ENCODE results near the gene MYO3A.

MYO3A gene

DNA sequence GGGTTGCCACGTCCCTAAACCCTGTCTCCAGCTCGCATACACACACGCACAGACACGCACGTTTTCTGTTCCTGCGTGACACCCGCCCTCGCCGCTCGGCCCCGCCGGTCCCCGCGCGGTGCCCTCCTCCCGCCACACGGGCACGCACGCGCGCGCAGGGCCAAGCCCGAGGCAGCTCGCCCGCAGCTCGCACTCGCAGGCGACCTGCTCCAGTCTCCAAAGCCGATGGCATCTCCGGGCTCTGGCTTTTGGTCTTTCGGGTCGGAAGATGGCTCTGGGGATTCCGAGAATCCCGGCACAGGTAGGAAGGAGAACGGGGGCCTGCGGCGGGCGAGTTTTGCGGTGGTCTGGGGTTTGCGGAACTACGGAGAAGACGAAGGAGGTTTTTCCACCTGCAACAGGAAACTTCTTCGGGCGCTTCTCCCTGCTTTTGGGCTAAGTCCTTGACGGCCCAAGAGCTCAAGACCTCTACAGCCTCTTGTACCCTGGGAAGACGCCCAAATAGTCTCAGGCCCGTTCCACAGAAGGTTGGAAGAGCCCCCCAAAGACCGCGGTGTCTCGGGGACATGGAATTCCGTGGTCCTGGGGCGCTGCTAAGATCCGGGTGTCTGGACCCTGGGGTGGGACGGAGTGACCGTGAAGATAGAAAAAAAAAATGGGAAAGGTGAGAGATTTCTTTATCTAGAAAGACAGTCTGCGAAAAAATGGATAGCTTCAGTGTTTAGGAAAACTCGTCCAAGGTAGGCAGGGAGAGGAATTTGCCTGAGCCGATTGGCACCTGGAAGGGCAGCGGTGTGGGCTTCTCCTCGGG lies 282.8 kb downstream of the MYO3A start, which contains the start of gene GAD2:
Gene GAD2, plus strand, starts transcription at position 190 of the 811 bp plus-strand sequence. Its CDS starts 36 bp downstream, at position 226.
- intact Hi-C loops (cut with DNase I; ENCODE audit: low total_unique reads): no loop called here

DNA sequence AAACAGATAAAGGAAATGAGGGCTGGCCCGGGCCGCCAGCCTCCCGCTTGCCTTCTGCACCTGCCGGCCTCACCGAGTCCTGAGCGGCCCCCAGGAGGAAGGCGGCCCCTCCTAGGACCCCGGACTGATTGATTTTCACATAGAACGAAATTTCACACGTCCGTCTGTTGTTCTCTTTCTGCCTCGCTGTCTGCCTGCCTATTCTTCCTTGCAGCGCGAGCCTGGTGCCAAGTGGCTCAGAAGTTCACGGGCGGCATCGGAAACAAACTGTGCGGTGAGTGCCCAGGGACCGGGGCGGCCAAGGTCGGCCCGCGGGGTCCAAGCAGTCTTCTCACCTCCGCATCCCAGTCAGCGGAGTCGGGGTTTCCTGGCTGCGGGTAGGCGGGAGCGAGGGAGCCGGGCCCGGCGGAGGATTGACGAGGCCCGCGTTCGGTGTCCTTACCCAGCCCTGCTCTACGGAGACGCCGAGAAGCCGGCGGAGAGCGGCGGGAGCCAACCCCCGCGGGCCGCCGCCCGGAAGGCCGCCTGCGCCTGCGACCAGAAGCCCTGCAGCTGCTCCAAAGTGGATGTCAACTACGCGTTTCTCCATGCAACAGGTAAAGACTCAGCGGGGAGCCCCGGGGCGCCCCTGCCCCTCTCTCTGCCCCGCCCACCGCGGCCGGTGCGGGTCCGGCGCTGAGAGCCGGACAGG lies 283.5 kb downstream of the MYO3A start:
- DNase-seq: no peak
- H3K27ac ChIP-seq: no peak overlapping the region
- TF ChIP-seq, protein P1, sequence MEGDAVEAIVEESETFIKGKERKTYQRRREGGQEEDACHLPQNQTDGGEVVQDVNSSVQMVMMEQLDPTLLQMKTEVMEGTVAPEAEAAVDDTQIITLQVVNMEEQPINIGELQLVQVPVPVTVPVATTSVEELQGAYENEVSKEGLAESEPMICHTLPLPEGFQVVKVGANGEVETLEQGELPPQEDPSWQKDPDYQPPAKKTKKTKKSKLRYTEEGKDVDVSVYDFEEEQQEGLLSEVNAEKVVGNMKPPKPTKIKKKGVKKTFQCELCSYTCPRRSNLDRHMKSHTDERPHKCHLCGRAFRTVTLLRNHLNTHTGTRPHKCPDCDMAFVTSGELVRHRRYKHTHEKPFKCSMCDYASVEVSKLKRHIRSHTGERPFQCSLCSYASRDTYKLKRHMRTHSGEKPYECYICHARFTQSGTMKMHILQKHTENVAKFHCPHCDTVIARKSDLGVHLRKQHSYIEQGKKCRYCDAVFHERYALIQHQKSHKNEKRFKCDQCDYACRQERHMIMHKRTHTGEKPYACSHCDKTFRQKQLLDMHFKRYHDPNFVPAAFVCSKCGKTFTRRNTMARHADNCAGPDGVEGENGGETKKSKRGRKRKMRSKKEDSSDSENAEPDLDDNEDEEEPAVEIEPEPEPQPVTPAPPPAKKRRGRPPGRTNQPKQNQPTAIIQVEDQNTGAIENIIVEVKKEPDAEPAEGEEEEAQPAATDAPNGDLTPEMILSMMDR (IDR thresholded peaks at IDR 0.05): no peak
- H3K4me1 ChIP-seq: peaks cover 0 to 40% (median 34%) of the 10 kb centered on the region in 4 donors
- H3K36me3 ChIP-seq: no peaks in the 10 kb centered on the region
- H3K9me3 ChIP-seq: no peaks in the 10 kb centered on the region
- peaks cover 0 to 97% of the 10 kb centered on the region in 2 donors for H3K27me3 ChIP-seq
- peak overlapping the region in 1 of 2 donors; percentile 29 for H3K4me3 ChIP-seq
- intact Hi-C loops (cut with DNase I; ENCODE audit: low total_unique reads): no loop called here

More for the DNA sequence above, 282.8 kb downstream of the MYO3A start, which contains the start of gene GAD2:
- Histone ChIP-seq H3K27me3 (peaks cover 0 to 99% of the 10 kb centered on the region in 2 donors), H3K9me3 (no peaks in the 10 kb centered on the region), H3K4me3 (peak within 1 kb of the TSS; percentile 17 to 36), H3K4me1 (peaks cover 0 to 40% (median 34%) of the 10 kb centered on the region in 4 donors), H3K36me3 (no peaks in the 10 kb centered on the region), H3K27ac (no peak within 1 kb of the TSS)
- TF ChIP-seq, protein P1 (IDR thresholded peaks at IDR 0.05): no peak
- no peak for DNase-seq

DNA sequence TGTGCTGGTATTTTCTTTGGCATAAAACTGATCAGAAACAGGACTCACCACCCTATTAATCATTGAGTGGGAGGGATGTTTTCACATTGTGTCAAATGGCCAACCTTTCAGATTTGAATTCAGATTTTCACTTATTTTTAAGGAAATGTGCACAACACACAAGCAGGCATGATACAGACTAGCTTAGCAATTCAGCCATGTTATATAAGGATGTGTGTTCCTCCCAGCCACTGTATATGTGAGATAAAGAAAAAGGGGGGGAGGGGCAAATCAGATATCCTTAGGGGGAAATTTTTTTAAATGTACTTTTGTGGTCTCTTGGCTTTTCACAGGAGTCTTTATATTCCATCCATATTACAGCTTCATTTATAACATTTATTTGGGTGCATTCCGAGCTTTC lies 285.6 kb downstream of the MYO3A start:
- Histone ChIP-seq H3K36me3 (no peaks in the 10 kb centered on the region), H3K27ac (no peak overlapping the region), H3K27me3 (peaks cover 0 to 83% of the 10 kb centered on the region in 2 donors), H3K9me3 (no peaks in the 10 kb centered on the region), H3K4me3 (no peak overlapping the region), H3K4me1 (peaks cover 0 to 39% (median 34%) of the 10 kb centered on the region in 4 donors)
- no peak for DNase-seq
- intact Hi-C loops (cut with DNase I; ENCODE audit: low total_unique reads): no loop called here
- TF ChIP-seq, protein P1 (IDR thresholded peaks at IDR 0.05): no peak

DNA sequence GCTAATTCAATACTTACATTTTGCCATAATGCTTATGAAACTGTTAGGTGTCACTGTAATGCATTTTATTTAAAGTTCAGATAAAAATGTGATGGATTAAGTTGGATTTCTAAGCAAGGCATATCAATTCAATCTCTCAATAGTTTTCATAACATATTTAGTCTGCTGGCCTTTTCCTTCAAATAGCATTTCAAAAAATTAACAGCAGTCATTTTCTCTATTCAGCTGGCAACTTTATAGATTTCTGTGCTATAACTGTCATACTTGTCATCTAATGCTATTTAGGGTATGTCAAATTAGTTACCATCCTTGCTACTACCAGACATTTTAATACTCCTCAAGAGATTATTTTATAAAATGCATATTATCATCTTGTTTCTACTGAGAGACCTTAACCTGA lies 286.9 kb downstream of the MYO3A start:
- TF ChIP-seq, protein P1 (IDR thresholded peaks at IDR 0.05): no peak
- no peak overlapping the region for H3K4me3 ChIP-seq
- H3K36me3 ChIP-seq: no peaks in the 10 kb centered on the region
- peaks cover 0 to 27% (median 23%) of the 10 kb centered on the region in 4 donors for H3K4me1 ChIP-seq
- peaks cover 0 to 78% of the 10 kb centered on the region in 2 donors for H3K27me3 ChIP-seq
- no peak overlapping the region for H3K27ac ChIP-seq
- intact Hi-C loops (cut with DNase I; ENCODE audit: low total_unique reads): no loop called here
- no peak for DNase-seq
- H3K9me3 ChIP-seq: no peaks in the 10 kb centered on the region

DNA sequence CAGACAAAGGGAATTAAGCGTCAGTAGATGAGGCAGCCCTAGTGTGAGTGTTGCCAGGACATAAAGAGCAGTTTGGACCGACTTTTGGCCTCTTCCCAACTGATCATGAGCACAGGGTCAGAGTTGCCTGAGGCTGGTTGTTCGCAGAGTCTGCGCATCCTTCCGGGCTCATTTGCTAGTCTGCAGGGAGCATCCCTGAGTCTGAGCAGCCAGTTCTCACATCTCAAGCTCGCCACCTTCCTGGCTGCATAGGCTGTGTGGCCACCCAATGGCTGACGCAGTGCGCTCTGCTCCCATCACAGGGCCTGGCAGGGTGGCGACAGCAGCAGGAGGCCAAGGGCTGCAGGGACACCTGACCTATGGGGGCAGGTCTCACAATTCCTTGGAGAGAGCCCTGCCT lies 287.5 kb downstream of the MYO3A start:
- H3K27me3 ChIP-seq: peaks cover 0 to 71% of the 10 kb centered on the region in 2 donors
- no peak overlapping the region for H3K4me3 ChIP-seq
- H3K4me1 ChIP-seq: peaks cover 0 to 20% (median 16%) of the 10 kb centered on the region in 4 donors
- DNase-seq: no peak
- no peaks in the 10 kb centered on the region for H3K9me3 ChIP-seq
- TF ChIP-seq, protein P1 (IDR thresholded peaks at IDR 0.05): no peak
- no peaks in the 10 kb centered on the region for H3K36me3 ChIP-seq
- no peak overlapping the region for H3K27ac ChIP-seq
- intact Hi-C loops (cut with DNase I; ENCODE audit: low total_unique reads): no loop called here
